Pancreas (tissue), 10 donors: ENCODE data around the gene LANCL2. TPM values are rescaled to one million over a fixed set of nuclear protein-coding genes. Genes with fewer than 3 reads are reported as not detected.

Experiments
- ATAC-seq, 4 donors: fragments of 200-7000 bp; cut with Tn5 transposase; one replicate each; pipeline versions ENCODE4 v1.8.0 to v1.9.1; 2020; ENCODE audit warnings: mild to moderate bottlenecking in 4 of 4, moderate library complexity in 4 of 4
- DNase-seq, 6 donors: peaks; one replicate each; pipeline ENCODE4 v3.0.0-alpha.2; 2020
- FAIRE-seq: peaks from 2 replicates; lab custom pipeline; 2012; peaks lifted over from hg19 to GRCh38; lab: Jason Lieb, UNC
- H3K27ac ChIP-seq, 4 donors: fragments of 200-600 bp; sonication (generic); 1 replicate in 3 of 4; 2 replicates in 1 of 4; pipeline versions ENCODE4 v1.5.0 to v1.8.0; 2020
- H3K27me3 ChIP-seq, 4 donors: fragments of 200-600 bp; one replicate each; pipeline ENCODE4 v1.8.0; 2021
- H3K36me3 ChIP-seq, 3 donors: fragments of 200-600 bp; sonication (generic) in 1 of 3; one replicate each; pipeline versions ENCODE4 v1.5.0 to v1.8.0; 2020 to 2021
- H3K4me1 ChIP-seq, 3 donors: fragments of 200-600 bp; one replicate each; pipeline ENCODE4 v1.8.0; 2021
- H3K4me3 ChIP-seq, 4 donors: fragments of 200-600 bp; sonication (generic) in 2 of 4; one replicate each; pipeline versions ENCODE4 v1.5.0 to v1.8.0; 2020 to 2021
- H3K9me3 ChIP-seq, 4 donors: fragments of 200-600 bp; one replicate each; pipeline ENCODE4 v1.8.0; 2021
- WGBS, 2 donors: extraction: QIAGEN DNeasy Blood & Tissue Kit; methylation state at CpG; one replicate each; pipeline ENCODE4 v1.1.7; 2013; 5-methylcytosine and 5-hydroxymethylcytosine counted together
- intact Hi-C, 3 donors: fragments of 100-400 bp; cut with DNase I; formaldehyde crosslinking; loops; one replicate each; pipeline versions ENCODE4 v1.11.1 to v1.14.2; 2022
- polyA plus RNA-seq, 2 donors: library from polyadenylated mRNA; stranded (reverse); fragments of 200-250 nt; gene quantifications; one replicate each; pipeline ENCODE4 v1.2.3, GENCODE V29; 2013
- total RNA-seq, 6 donors: library from RNA; stranded (reverse); fragmentation: NEBNext Ultra II Directional in 4 of 6; extraction: Animal tissue kit (Norgen Biotek cat#: 25700) in 4 of 6; gene quantifications; one replicate each; pipeline versions ENCODE4 v1.2.1 to v1.2.4, GENCODE V29; 2021 to 2023
- TF ChIP-seq, protein P1 (sequence below), 4 donors: fragments of 200-600 bp; sonication (generic) in 3 of 4; IDR thresholded peaks; one replicate each; pipeline versions ENCODE4 v1.5.0 to v1.8.0; 2021; ENCODE audit warnings: antibody characterized with exemption in 4 of 4
- donor health status: healthy with polysubstance abuse.
- donor health status: DM: no; HTN: no; CAD: no; lungs with moderate emphysema.
- donor health status: DM: no; HTN: no; CAD: no.
- donor health status: control.
- donor health status: control.
- donor health status: Bipolar disorder and iron deficiency.
- donor health status: DM: yes; HTN: yes; CAD: no.
- donor health status: DM: no; HTN: no; CAD: no.
- donor health status: DM: no; HTN: no; CAD: no.
- donor health status: DM: yes; HTN: yes; CAD: no.

The LANCL2 gene
- total and polyA plus RNA-seq, 8 donors: 4.6 to 8.5 (median 6.3) TPM

DNA sequence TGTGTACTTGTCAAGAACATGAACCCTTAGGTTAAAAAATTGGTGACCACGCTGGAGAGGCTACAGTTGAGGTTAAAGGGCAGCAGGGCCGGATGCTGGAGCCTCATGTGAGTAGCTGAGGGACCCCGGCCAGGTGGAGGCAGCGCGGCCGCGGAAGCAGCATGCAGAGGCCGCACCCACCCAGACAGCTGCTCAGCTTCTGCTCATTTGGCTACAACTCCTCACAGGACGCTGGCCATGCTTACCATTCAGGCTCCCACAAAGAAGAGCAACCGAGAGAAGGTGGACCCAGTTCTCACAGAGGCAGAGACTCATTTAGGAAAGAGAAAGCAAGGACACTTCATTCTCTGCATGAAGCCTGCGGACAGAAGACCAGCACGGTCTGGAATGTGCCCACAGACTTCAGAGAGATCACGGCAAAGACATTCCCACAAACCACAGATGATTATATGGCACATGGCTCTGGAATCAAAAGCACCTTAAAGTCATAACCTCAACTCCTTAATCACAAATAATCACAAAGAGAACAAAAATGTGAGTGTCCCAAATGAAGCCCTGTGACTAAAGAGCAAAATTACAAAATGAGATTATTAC lies 112.7 kb downstream of the LANCL2 start:
- DNase-seq (no peak), ATAC-seq (no peak), FAIRE-seq (no peak)
- Histone ChIP-seq H3K4me1 (no peaks in the 10 kb centered on the region), H3K9me3 (no peaks in the 10 kb centered on the region), H3K27ac (no peak overlapping the region), H3K4me3 (no peak overlapping the region), H3K36me3 (no peaks in the 10 kb centered on the region), H3K27me3 (no peaks in the 10 kb centered on the region)
- TF ChIP-seq, protein P1, sequence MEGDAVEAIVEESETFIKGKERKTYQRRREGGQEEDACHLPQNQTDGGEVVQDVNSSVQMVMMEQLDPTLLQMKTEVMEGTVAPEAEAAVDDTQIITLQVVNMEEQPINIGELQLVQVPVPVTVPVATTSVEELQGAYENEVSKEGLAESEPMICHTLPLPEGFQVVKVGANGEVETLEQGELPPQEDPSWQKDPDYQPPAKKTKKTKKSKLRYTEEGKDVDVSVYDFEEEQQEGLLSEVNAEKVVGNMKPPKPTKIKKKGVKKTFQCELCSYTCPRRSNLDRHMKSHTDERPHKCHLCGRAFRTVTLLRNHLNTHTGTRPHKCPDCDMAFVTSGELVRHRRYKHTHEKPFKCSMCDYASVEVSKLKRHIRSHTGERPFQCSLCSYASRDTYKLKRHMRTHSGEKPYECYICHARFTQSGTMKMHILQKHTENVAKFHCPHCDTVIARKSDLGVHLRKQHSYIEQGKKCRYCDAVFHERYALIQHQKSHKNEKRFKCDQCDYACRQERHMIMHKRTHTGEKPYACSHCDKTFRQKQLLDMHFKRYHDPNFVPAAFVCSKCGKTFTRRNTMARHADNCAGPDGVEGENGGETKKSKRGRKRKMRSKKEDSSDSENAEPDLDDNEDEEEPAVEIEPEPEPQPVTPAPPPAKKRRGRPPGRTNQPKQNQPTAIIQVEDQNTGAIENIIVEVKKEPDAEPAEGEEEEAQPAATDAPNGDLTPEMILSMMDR (IDR thresholded peaks at IDR 0.05): no peak
- intact Hi-C loops: no loop called here
- WGBS, 2 donors: 85 to 88% methylated on average over 13 of the region's 13 CpGs

DNA sequence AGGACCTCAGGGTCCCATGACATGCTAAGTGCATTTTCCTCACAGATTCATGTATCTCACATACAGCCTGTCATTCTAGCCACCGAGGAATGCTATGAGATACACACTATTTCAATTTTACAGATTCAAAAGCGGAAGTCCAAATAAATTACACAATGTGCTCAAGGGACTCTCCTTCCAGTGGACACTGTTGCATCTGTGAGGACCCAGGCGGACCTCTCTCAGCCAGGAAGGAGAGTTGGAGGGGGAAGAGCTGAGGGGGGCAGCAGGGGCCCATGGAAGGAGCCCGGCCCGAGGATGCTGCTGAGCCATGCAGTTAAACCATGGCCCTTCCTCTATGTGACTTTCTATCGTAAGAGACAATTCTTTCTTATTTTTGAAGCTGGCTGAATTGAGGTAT lies 113.6 kb downstream of the LANCL2 start:
- Histone ChIP-seq H3K36me3 (no peaks in the 10 kb centered on the region), H3K9me3 (no peaks in the 10 kb centered on the region), H3K4me1 (no peaks in the 10 kb centered on the region), H3K27me3 (no peaks in the 10 kb centered on the region), H3K27ac (no peak overlapping the region), H3K4me3 (no peak overlapping the region)
- WGBS, 2 donors: 77 to 79% methylated on average over 6 of the region's 6 CpGs
- FAIRE-seq: no peak
- intact Hi-C loops: no loop called here
- DNase-seq: no peak
- TF ChIP-seq, protein P1 (IDR thresholded peaks at IDR 0.05): no peak
- no peak for ATAC-seq

DNA sequence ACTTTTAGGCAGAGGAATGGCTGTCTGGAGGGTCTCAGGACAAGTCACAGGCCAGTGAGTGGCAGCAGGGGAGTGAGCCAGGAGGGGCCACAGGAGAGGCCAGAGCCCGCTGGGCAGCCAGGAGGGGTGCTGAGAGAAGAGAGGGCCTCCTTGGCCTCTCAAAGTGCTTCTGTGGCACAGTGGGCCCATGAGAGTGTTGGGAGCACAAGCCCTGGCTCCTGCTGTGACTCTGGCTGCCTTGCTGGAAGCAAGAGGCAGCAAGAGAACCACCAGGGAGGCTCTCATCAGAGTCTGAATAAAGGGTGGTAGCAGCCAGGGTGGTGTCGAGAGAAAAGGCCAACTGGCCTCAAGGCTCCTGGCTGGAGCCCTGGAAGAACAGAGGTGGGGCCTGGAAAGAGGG lies 116.0 kb downstream of the LANCL2 start:
- Histone ChIP-seq H3K36me3 (no peaks in the 10 kb centered on the region), H3K4me1 (no peaks in the 10 kb centered on the region), H3K9me3 (no peaks in the 10 kb centered on the region), H3K27ac (no peak overlapping the region), H3K4me3 (no peak overlapping the region), H3K27me3 (no peaks in the 10 kb centered on the region)
- DNase-seq (no peak), ATAC-seq (no peak), FAIRE-seq (no peak)
- intact Hi-C loops: no loop called here
- 72 to 94% methylated on average over 2 of the region's 2 CpGs for WGBS, 2 donors
- TF ChIP-seq, protein P1 (IDR thresholded peaks at IDR 0.05): no peak

DNA sequence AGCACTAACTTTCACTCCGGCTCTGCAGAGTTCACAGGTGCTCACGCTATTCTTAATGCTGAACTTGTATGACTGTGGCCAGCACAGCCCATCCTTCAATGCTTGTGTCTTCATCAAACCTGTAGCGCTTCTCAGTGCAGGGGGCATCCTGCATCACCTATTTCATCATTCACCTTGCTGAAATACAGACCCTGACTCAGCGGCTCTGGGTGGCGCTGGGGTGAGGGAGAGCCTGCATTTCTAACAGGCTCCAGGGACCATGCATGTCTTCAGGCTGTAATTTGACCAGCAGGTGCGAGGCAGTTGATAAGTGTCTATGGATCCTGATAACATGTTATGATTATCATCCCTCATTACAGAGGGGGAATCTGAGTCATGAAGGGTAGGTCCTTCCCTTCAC lies 117.9 kb downstream of the LANCL2 start:
- TF ChIP-seq, protein P1 (IDR thresholded peaks at IDR 0.05): no peak
- Histone ChIP-seq H3K27ac (no peak overlapping the region), H3K27me3 (no peaks in the 10 kb centered on the region), H3K4me3 (no peak overlapping the region), H3K4me1 (no peaks in the 10 kb centered on the region), H3K9me3 (no peaks in the 10 kb centered on the region), H3K36me3 (no peaks in the 10 kb centered on the region)
- intact Hi-C loops: no loop called here
- 94 to 96% methylated on average over 6 of the region's 6 CpGs for WGBS, 2 donors
- DNase-seq (no peak), ATAC-seq (no peak), FAIRE-seq (no peak)

Other genes with a start within 250 kb of the LANCL2 start
- 10 to 100 TPM; 15.1 to 34.3 (median 19.2) TPM for gene VOPP1, start 207.2 kb downstream of the LANCL2 start, total RNA-seq
- 10 to 100 TPM; 16.0 to 37.3 TPM for gene VOPP1, start 207.2 kb downstream of the LANCL2 start, polyA plus RNA-seq